H9 (cell line): ENCODE data around the gene CFAP299. TPM values are rescaled to one million over a fixed set of nuclear protein-coding genes. Genes with fewer than 3 reads are reported as not detected.

Experiments
- DNase-seq: peaks from one replicate; pipeline ENCODE4 v3.0.0-alpha.2; 2017
- H2AFZ ChIP-seq: one replicate; pipeline ENCODE4 v1.6.1; 2013; ENCODE audit warnings: mild to moderate bottlenecking, low read length, control low read depth, moderate library complexity
- H2AK5ac ChIP-seq: 2 replicates; pipeline ENCODE4 v1.6.1; 2013; ENCODE audit warnings: low read length, control low read depth, mixed read lengths; ENCODE audit not compliant: insufficient read length
- H2BK120ac ChIP-seq: one replicate; pipeline ENCODE4 v1.6.1; 2013; ENCODE audit warnings: low read depth, mild to moderate bottlenecking, low read length, control low read depth, inconsistent platforms; ENCODE audit not compliant: poor library complexity, severe bottlenecking
- H2BK12ac ChIP-seq: 2 replicates; pipeline ENCODE4 v1.6.1; 2013; ENCODE audit warnings: low read length, control low read depth, mixed read lengths, low read depth; ENCODE audit not compliant: insufficient read length
- H2BK15ac ChIP-seq: 2 replicates; pipeline ENCODE4 v1.6.1; 2013; ENCODE audit warnings: low read depth, low read length, control low read depth
- H2BK20ac ChIP-seq: one replicate; pipeline ENCODE4 v1.6.1; 2013; ENCODE audit warnings: low read depth, mild to moderate bottlenecking, low read length, control low read depth, inconsistent platforms; ENCODE audit not compliant: poor library complexity, severe bottlenecking
- H2BK5ac ChIP-seq: 2 replicates; pipeline ENCODE4 v1.6.1; 2013; ENCODE audit warnings: low read length, control low read depth, mixed read lengths; ENCODE audit not compliant: insufficient read length
- H3K14ac ChIP-seq: 2 replicates; pipeline ENCODE4 v1.6.1; 2013; ENCODE audit warnings: low read length, control low read depth; ENCODE audit not compliant: insufficient read depth
- H3K18ac ChIP-seq: 2 replicates; pipeline ENCODE4 v1.6.1; 2013; ENCODE audit warnings: low read depth, mild to moderate bottlenecking, mixed read lengths, low read length, control low read depth; ENCODE audit not compliant: insufficient read length
- H3K23ac ChIP-seq: 2 replicates; pipeline ENCODE4 v1.6.1; 2013; ENCODE audit warnings: low read length, control low read depth, mixed read lengths, low read depth; ENCODE audit not compliant: insufficient read length
- H3K23me2 ChIP-seq: 2 replicates; pipeline ENCODE4 v1.6.1; 2013; ENCODE audit warnings: low read depth, mild to moderate bottlenecking, mixed read lengths, low read length, control low read depth; ENCODE audit not compliant: insufficient read length, poor library complexity, severe bottlenecking
- H3K27ac ChIP-seq: 2 replicates; pipeline ENCODE4 v1.5.1; 2013; ENCODE audit warnings: low read length, control low read depth, mixed read lengths, low read depth; ENCODE audit not compliant: insufficient read length
- H3K27me3 ChIP-seq: 2 replicates; pipeline ENCODE4 v1.6.1; 2013; ENCODE audit warnings: low read length, control low read depth, inconsistent platforms; ENCODE audit not compliant: insufficient read depth
- H3K4ac ChIP-seq: 2 replicates; pipeline ENCODE4 v1.6.1; 2013; ENCODE audit warnings: low read depth, mild to moderate bottlenecking, control low read depth, inconsistent platforms, low read length, moderate library complexity
- H3K4me1 ChIP-seq: 2 replicates; pipeline ENCODE4 v1.6.1; 2013; ENCODE audit warnings: low read length, control low read depth, inconsistent platforms; ENCODE audit not compliant: insufficient read depth
- H3K4me2 ChIP-seq: 2 replicates; pipeline ENCODE4 v1.6.1; 2013; ENCODE audit warnings: low read length, control low read depth, mixed read lengths; ENCODE audit not compliant: insufficient read length, insufficient read depth
- H3K56ac ChIP-seq: 2 replicates; pipeline ENCODE4 v1.6.1; 2013; ENCODE audit warnings: low read depth, mild to moderate bottlenecking, mixed read lengths, low read length, control low read depth; ENCODE audit not compliant: insufficient read length
- H3K79me1 ChIP-seq: 2 replicates; pipeline ENCODE4 v1.6.1; 2013; ENCODE audit warnings: low read depth, mild to moderate bottlenecking, moderate library complexity, low read length, control low read depth, inconsistent platforms; ENCODE audit not compliant: insufficient read depth, poor library complexity, severe bottlenecking
- H3K79me2 ChIP-seq: 2 replicates; pipeline ENCODE4 v1.6.1; 2013; ENCODE audit warnings: low read length, control low read depth, inconsistent platforms; ENCODE audit not compliant: insufficient read depth
- H3K9ac ChIP-seq: 2 replicates; pipeline ENCODE4 v1.6.1; 2013; ENCODE audit warnings: low read length, control low read depth, mixed read lengths; ENCODE audit not compliant: insufficient read length; ENCODE audit errors: extremely low read depth
- H3K9me3 ChIP-seq: one replicate; pipeline ENCODE4 v1.6.1; 2013; ENCODE audit warnings: low read depth, low read length, inconsistent platforms; ENCODE audit not compliant: control insufficient read depth
- H3T11ph ChIP-seq: one replicate; pipeline ENCODE4 v1.6.1; 2013; ENCODE audit warnings: mild to moderate bottlenecking, low read length, control low read depth, inconsistent platforms
- H4K20me1 ChIP-seq: one replicate; pipeline ENCODE4 v1.6.1; 2013; ENCODE audit not compliant: control insufficient read depth, insufficient read length, insufficient read depth
- H4K5ac ChIP-seq: 2 replicates; pipeline ENCODE4 v1.6.1; 2013; ENCODE audit warnings: low read depth, mild to moderate bottlenecking, mixed read lengths, low read length, control low read depth; ENCODE audit not compliant: insufficient read length
- H4K8ac ChIP-seq: replicated peaks from 2 replicates; pipeline ENCODE4 v1.6.1; 2013; ENCODE audit warnings: low read length, control low read depth, mixed read lengths, low read depth; ENCODE audit not compliant: insufficient read length
- H4K91ac ChIP-seq: 2 replicates; pipeline ENCODE4 v1.6.1; 2013; ENCODE audit warnings: low read depth, mild to moderate bottlenecking, moderate library complexity, mixed read lengths, low read length, control low read depth; ENCODE audit not compliant: insufficient read length
- H3K27ac Mint-ChIP-seq, 3 experiments: 2 replicates in 2 of 3; 3 replicates in 1 of 3; pipeline ENCODE4 v1.8.0; 2020 to 2021; ENCODE audit warnings: mixed read lengths in 3 of 3, mild to moderate bottlenecking in 1 of 3, moderate library complexity in 1 of 3
- H3K27me3 Mint-ChIP-seq: 2 replicates; pipeline ENCODE4 v1.8.0; 2021; ENCODE audit warnings: low read depth, mild to moderate bottlenecking, moderate library complexity, mixed read lengths
- H3K36me3 Mint-ChIP-seq, 3 experiments: 2 replicates in 2 of 3; 3 replicates in 1 of 3; pipeline ENCODE4 v1.8.0; 2020 to 2021; ENCODE audit warnings: low read depth in 3 of 3, mixed read lengths in 3 of 3; ENCODE audit not compliant: insufficient read depth in 1 of 3
- H3K4me1 Mint-ChIP-seq, 2 experiments: 2 replicates each; pipeline ENCODE4 v1.8.0; 2020; ENCODE audit warnings: mixed read lengths in 2 of 2
- H3K4me3 Mint-ChIP-seq, 2 experiments: 2 replicates in 1 of 2; 3 replicates in 1 of 2; pipeline ENCODE4 v1.8.0; 2020 to 2021; ENCODE audit warnings: mild to moderate bottlenecking in 2 of 2, mixed read lengths in 2 of 2, moderate library complexity in 1 of 2
- H3K9me3 Mint-ChIP-seq, 2 experiments: 2 replicates in 1 of 2; 3 replicates in 1 of 2; pipeline ENCODE4 v1.8.0; 2020; ENCODE audit warnings: mild to moderate bottlenecking in 2 of 2, mixed read lengths in 2 of 2, moderate library complexity in 1 of 2
- CTCF ChIP-seq: fragments of 200-600 bp; sonication (generic); conservative IDR thresholded peaks from 3 replicates; pipeline ENCODE4 v1.8.0; 2021; ENCODE audit warnings: antibody characterized with exemption, mild to moderate bottlenecking
- WGBS: extraction: QIAGEN DNeasy Blood & Tissue Kit; methylation state at CpG from one replicate; pipeline ENCODE4 v1.1.7; 2013; ENCODE audit warnings: missing lambda C conversion rate, low lambda C conversion rate, mixed read lengths; ENCODE audit not compliant: insufficient read length; ENCODE audit errors: extremely low coverage; 5-methylcytosine and 5-hydroxymethylcytosine counted together
- total RNA-seq: library from RNA; stranded (reverse); gene quantifications from 2 replicates; pipeline ENCODE4 v1.2.1, GENCODE V29; 2021

CFAP299 gene
- total RNA-seq, 1 experiment from 2014 or later, result not detected

GRCh38 chr4:80814266-80814665 lies 478.7 kb downstream of the CFAP299 start:
- Mint-ChIP-seq H3K27me3 (no peaks in the 10 kb centered on the region), H3K27ac (no peak overlapping the region), H3K4me1 (peaks cover 0 to 4% of the 10 kb centered on the region in 2 experiments; a peak in 1 of 4 replicates), H3K9me3 (no peaks in the 10 kb centered on the region), H3K4me3 (no peak overlapping the region), H3K36me3 (no peaks in the 10 kb centered on the region)
- no CpG with 5 or more reads among the region's 5 CpGs for WGBS
- Histone ChIP-seq H2BK5ac (no peak overlapping the region), H3K4ac (no peak overlapping the region), H4K91ac (no peak overlapping the region), H3K18ac (no peak overlapping the region), H2AK5ac (no peak overlapping the region), H3K56ac (no peak overlapping the region), H3K4me2 (no peak overlapping the region), H2BK12ac (no peak overlapping the region), H3K27me3 (no peaks in the 10 kb centered on the region), H4K5ac (no peak overlapping the region), H2AFZ (no peak overlapping the region), H2BK15ac (no peak overlapping the region), H3K23ac (no peak overlapping the region), H4K20me1 (no peaks in the 10 kb centered on the region), H3K23me2 (no peaks in the 10 kb centered on the region), H3T11ph (no peak overlapping the region), H3K14ac (no peak overlapping the region), H3K79me2 (no peaks in the 10 kb centered on the region), H2BK120ac (no peak overlapping the region), H3K79me1 (no peaks in the 10 kb centered on the region), H3K4me1 (no peaks in the 10 kb centered on the region), H2BK20ac (no peak overlapping the region), H3K27ac (no peak overlapping the region), H3K9me3 (no peaks in the 10 kb centered on the region), H3K9ac (no peak overlapping the region), H4K8ac (no peak overlapping the region)
- no peak for DNase-seq
- no peak for TF ChIP-seq CTCF
